GM23248 (cell line): ENCODE measurements around the gene NDE1. TPM values are rescaled to one million over a fixed set of nuclear protein-coding genes. Genes with fewer than 3 reads are reported as not detected.

Experiments used
- DNase-seq: peaks from one replicate; pipeline ENCODE4 v3.0.0-alpha.2; 2015
- H2AFZ ChIP-seq: fragments of 200-600 bp; sonication (generic); 2 replicates; pipeline ENCODE4 v1.6.1; 2016; ENCODE audit warnings: antibody characterized with exemption
- H3F3A ChIP-seq: fragments of 200-600 bp; sonication (generic); 2 replicates; pipeline ENCODE4 v1.6.1; 2016; ENCODE audit warnings: mild to moderate bottlenecking, antibody characterized with exemption, mixed run types; ENCODE audit not compliant: insufficient read depth
- H3K27ac ChIP-seq: fragments of 200-600 bp; sonication (generic); 2 replicates; pipeline ENCODE4 v1.5.1; 2016; ENCODE audit warnings: mild to moderate bottlenecking
- H3K27me3 ChIP-seq: fragments of 200-600 bp; sonication (generic); replicated peaks from 2 replicates; pipeline ENCODE4 v1.6.1; 2016; ENCODE audit warnings: mild to moderate bottlenecking; ENCODE audit not compliant: insufficient read depth
- H3K36me3 ChIP-seq: fragments of 200-600 bp; sonication (generic); 2 replicates; pipeline ENCODE4 v1.6.1; 2016; ENCODE audit warnings: low read depth, mild to moderate bottlenecking
- H3K4me1 ChIP-seq: fragments of 200-600 bp; sonication (generic); 2 replicates; pipeline ENCODE4 v1.6.1; 2016; ENCODE audit warnings: mild to moderate bottlenecking; ENCODE audit not compliant: insufficient read depth
- H3K4me2 ChIP-seq: fragments of 200-600 bp; sonication (generic); one replicate; pipeline ENCODE4 v1.6.1; 2016; ENCODE audit warnings: mild to moderate bottlenecking; ENCODE audit not compliant: unreplicated experiment
- H3K4me3 ChIP-seq: fragments of 200-600 bp; sonication (generic); 2 replicates; pipeline ENCODE4 v1.5.1; 2016; ENCODE audit warnings: mild to moderate bottlenecking
- H3K79me2 ChIP-seq: fragments of 200-600 bp; sonication (generic); 2 replicates; pipeline ENCODE4 v1.6.1; 2016; ENCODE audit warnings: mild to moderate bottlenecking; ENCODE audit not compliant: insufficient read depth
- H3K9ac ChIP-seq: fragments of 200-600 bp; sonication (generic); 2 replicates; pipeline ENCODE4 v1.6.1; 2016; ENCODE audit warnings: mild to moderate bottlenecking
- H3K9me2 ChIP-seq: fragments of 200-600 bp; sonication (generic); 2 replicates; pipeline ENCODE4 v1.6.1; 2016; ENCODE audit warnings: mixed run types, mild to moderate bottlenecking, moderate library complexity; ENCODE audit not compliant: insufficient read depth
- H3K9me3 ChIP-seq: fragments of 200-600 bp; sonication (generic); one replicate; pipeline ENCODE4 v1.6.1; 2017; ENCODE audit warnings: low read depth
- H4K20me1 ChIP-seq: fragments of 200-600 bp; sonication (generic); 2 replicates; pipeline ENCODE4 v1.6.0; 2016; ENCODE audit not compliant: insufficient read depth
- EZH2 ChIP-seq: fragments of 200-600 bp; sonication (generic); IDR thresholded peaks from 2 replicates; pipeline ENCODE4 v1.6.1; 2018; ENCODE audit warnings: antibody characterized with exemption, mild to moderate bottlenecking; ENCODE audit not compliant: insufficient read depth, poor library complexity, severe bottlenecking
- EZH2phosphoT487 ChIP-seq: fragments of 200-600 bp; sonication (generic); IDR thresholded peaks from 2 replicates; pipeline ENCODE4 v1.6.1; 2018; ENCODE audit warnings: antibody characterized with exemption, moderate library complexity, mild to moderate bottlenecking, low read depth; ENCODE audit not compliant: insufficient read depth
- WGBS, 2 experiments: methylation state at CpG; one replicate each; pipeline ENCODE4 v1.1.6; 2015 to 2017; ENCODE audit warnings: low lambda C conversion rate in 2 of 2, low coverage in 1 of 2; ENCODE audit errors: missing lambda C conversion rate in 2 of 2; 5-methylcytosine and 5-hydroxymethylcytosine counted together
- in situ Hi-C: fragments of 300-500 bp; cut with MboI; formaldehyde crosslinking; loops from 2 replicates; pipeline ENCODE4 v1.15.0; 2020
- polyA plus RNA-seq: library from polyadenylated mRNA; unstranded; fragments of >200 nt; fragmentation: Nextera tagmentation; extraction: Ambion mirVana; gene quantifications from 2 replicates; pipeline ENCODE4 v1.2.1, GENCODE V29; 2016
- total RNA-seq: library from RNA; depleted of rRNA; stranded (reverse); fragments of >200 nt; shearing (Covaris generic); gene quantifications from 2 replicates; pipeline ENCODE4 v1.2.3, GENCODE V29; 2014

NDE1 gene
- total and polyA plus RNA-seq, 2 experiments from 2014 or later, result 31.2 to 37.8 TPM

- 80% methylated on average over 4 of the region's 4 CpGs for WGBS, 2 experiments
- no peak overlapping the region for H3K27ac ChIP-seq
- in situ Hi-C loops, result no loop called here
Measured at GRCh38 chr16:15640966-15641365, 9.1 kb upstream of the NDE1 start.

GRCh38 chr16:15641753-15642556 lies 8.1 kb upstream of the NDE1 start:
- peak overlapping the region; percentile 99 for H3K4me2 ChIP-seq
- 25 to 27% methylated on average over 15 of the region's 15 CpGs for WGBS, 2 experiments
- H3K36me3 ChIP-seq, result peaks cover 16% of the 10 kb centered on the region
- H3K79me2 ChIP-seq, result peaks cover 50% of the 10 kb centered on the region
- peaks cover 31% of the 10 kb centered on the region for H3F3A ChIP-seq
- H3K9me2 ChIP-seq, result no peaks in the 10 kb centered on the region
- no peaks in the 10 kb centered on the region for H3K9me3 ChIP-seq
- peak overlapping the region; percentile 66 for H2AFZ ChIP-seq
- no peaks in the 10 kb centered on the region for H3K27me3 ChIP-seq
- peaks cover 27% of the 10 kb centered on the region for H3K4me1 ChIP-seq
- H3K27ac ChIP-seq, result peak overlapping the region; percentile 100
- DNase-seq, result no peak
- peak overlapping the region; percentile 94 for H3K4me3 ChIP-seq
- in situ Hi-C loops, result no loop called here
- no peaks in the 10 kb centered on the region for H4K20me1 ChIP-seq
- TF ChIP-seq EZH2phosphoT487 (no peak), EZH2 (no peak)
- peak overlapping the region; percentile 100 for H3K9ac ChIP-seq

More at GRCh38 chr16:15640966-15641365, 9.1 kb upstream of the NDE1 start:
- Histone ChIP-seq H2AFZ (no peak overlapping the region), H3K9me3 (no peaks in the 10 kb centered on the region), H3K79me2 (peaks cover 50% of the 10 kb centered on the region), H3K27me3 (no peaks in the 10 kb centered on the region), H3K4me1 (peaks cover 27% of the 10 kb centered on the region), H3K36me3 (peaks cover 18% of the 10 kb centered on the region), H3K4me3 (peak overlapping the region; percentile 94; the same call in 1 of the 2 replicates), H3K9me2 (no peaks in the 10 kb centered on the region), H3K9ac (peak overlapping the region; percentile 100), H4K20me1 (no peaks in the 10 kb centered on the region), H3F3A (peaks cover 31% of the 10 kb centered on the region), H3K4me2 (peak overlapping the region; percentile 99)
- DNase-seq, result no peak
- TF ChIP-seq EZH2 (no peak), EZH2phosphoT487 (no peak)

GRCh38 chr16:15642557-15643047 lies 7.4 kb upstream of the NDE1 start:
- no peaks in the 10 kb centered on the region for H3K9me3 ChIP-seq
- H3K27me3 ChIP-seq, result no peaks in the 10 kb centered on the region
- no peaks in the 10 kb centered on the region for H4K20me1 ChIP-seq
- in situ Hi-C loops, result no loop called here
- peaks cover 27% of the 10 kb centered on the region for H3K4me1 ChIP-seq
- peaks cover 14% of the 10 kb centered on the region for H3K36me3 ChIP-seq
- peak; percentile 76 for DNase-seq
- H2AFZ ChIP-seq, result peak overlapping the region; percentile 66
- no peaks in the 10 kb centered on the region for H3K9me2 ChIP-seq
- H3K4me3 ChIP-seq, result peak overlapping the region; percentile 94
- peak overlapping the region; percentile 99 for H3K4me2 ChIP-seq
- H3F3A ChIP-seq, result peaks cover 31% of the 10 kb centered on the region
- H3K27ac ChIP-seq, result peak overlapping the region; percentile 100
- H3K79me2 ChIP-seq, result peaks cover 50% of the 10 kb centered on the region
- peak overlapping the region; percentile 100 for H3K9ac ChIP-seq
- 0 to 5% methylated on average over 8 to 17 of the region's 23 CpGs for WGBS, 2 experiments
- TF ChIP-seq EZH2, result no peak
- no peak for TF ChIP-seq EZH2phosphoT487

GRCh38 chr16:15643048-15643945 lies 6.7 kb upstream of the NDE1 start, which contains the start of gene MARF1:
MARF1 (minus strand) TSS chr16:15643154; CDS start chr16:15639233, 3,921 bp downstream.
- peak; percentile 98 for DNase-seq
- TF ChIP-seq EZH2 (no peak), EZH2phosphoT487 (no peak)
- in situ Hi-C loops, result no loop called here
- Histone ChIP-seq H3K9me2 (no peaks in the 10 kb centered on the region), H3F3A (peaks cover 31% of the 10 kb centered on the region), H3K4me2 (peak within 1 kb of the TSS; percentile 99), H3K4me3 (peak within 1 kb of the TSS; percentile 94), H3K9me3 (no peaks in the 10 kb centered on the region), H3K27me3 (no peaks in the 10 kb centered on the region), H2AFZ (peak within 1 kb of the TSS; percentile 84), H3K9ac (peak within 1 kb of the TSS; percentile 100), H3K4me1 (peaks cover 27% of the 10 kb centered on the region), H4K20me1 (no peaks in the 10 kb centered on the region), H3K36me3 (peaks cover 8% of the 10 kb centered on the region), H3K27ac (peak within 1 kb of the TSS; percentile 100), H3K79me2 (peaks cover 45% of the 10 kb centered on the region)
- WGBS, 2 experiments, result 1% methylated on average over 36 to 58 of the region's 58 CpGs
